AG10803 (cell line): Measurements from ENCODE around the gene NAE1.

Source experiments
- DNase-seq: peaks from one replicate; pipeline ENCODE4 v3.0.0; 2010; ENCODE audit warnings: low read depth
- H3K4me3 ChIP-seq: 2 replicates; pipeline ENCODE4 v1.5.1; 2011; ENCODE audit warnings: mild to moderate bottlenecking, low read length, control low read depth
- TF ChIP-seq, protein P1 (sequence below): conservative IDR thresholded peaks from 2 replicates; pipeline ENCODE4 v1.5.1; 2011; ENCODE audit warnings: mild to moderate bottlenecking, low read length, control low read depth, inconsistent platforms

NAE1 gene

DNA sequence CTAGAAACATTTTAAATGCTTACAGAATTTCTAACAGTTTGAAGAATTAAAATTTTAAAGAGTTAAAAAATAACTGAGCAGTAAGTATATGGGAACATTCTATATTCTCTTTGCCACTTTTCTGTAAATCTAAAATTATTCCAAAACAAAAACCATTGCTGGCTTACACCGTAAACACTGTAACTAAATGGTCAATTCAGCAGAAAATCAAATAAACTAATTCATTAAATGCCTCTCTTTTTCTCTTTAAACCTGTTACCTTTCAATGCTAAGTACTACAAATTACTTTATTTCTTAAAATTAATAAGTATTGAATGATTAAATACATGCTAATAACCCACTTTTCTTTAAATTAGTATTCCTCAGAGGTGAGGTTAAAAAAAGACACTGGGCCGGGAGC is 43.3 kb downstream of the NAE1 start:
- H3K4me3 ChIP-seq = no peak overlapping the region
- no peak for DNase-seq
- TF ChIP-seq, protein P1, sequence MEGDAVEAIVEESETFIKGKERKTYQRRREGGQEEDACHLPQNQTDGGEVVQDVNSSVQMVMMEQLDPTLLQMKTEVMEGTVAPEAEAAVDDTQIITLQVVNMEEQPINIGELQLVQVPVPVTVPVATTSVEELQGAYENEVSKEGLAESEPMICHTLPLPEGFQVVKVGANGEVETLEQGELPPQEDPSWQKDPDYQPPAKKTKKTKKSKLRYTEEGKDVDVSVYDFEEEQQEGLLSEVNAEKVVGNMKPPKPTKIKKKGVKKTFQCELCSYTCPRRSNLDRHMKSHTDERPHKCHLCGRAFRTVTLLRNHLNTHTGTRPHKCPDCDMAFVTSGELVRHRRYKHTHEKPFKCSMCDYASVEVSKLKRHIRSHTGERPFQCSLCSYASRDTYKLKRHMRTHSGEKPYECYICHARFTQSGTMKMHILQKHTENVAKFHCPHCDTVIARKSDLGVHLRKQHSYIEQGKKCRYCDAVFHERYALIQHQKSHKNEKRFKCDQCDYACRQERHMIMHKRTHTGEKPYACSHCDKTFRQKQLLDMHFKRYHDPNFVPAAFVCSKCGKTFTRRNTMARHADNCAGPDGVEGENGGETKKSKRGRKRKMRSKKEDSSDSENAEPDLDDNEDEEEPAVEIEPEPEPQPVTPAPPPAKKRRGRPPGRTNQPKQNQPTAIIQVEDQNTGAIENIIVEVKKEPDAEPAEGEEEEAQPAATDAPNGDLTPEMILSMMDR = no peak

DNA sequence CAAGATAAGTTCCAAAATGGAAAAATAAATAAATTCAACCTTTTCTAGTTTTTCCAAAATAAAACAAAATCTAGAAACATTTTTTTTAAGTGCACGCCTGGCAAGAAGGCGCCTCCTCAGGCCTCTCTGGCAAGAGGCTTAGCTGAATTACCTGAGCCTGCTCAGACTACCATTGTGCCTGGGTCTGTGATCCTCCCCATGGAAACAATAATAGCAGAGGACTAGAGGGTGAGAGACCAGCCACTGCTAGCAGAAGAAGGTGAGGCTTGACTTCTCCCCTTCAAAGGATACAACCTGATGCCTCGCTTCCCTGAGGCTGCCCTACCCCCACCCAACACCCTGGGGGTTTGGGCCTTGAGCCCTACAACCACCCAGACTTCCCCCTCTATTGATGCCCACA is 44.2 kb downstream of the NAE1 start:
- no peak for DNase-seq
- TF ChIP-seq, protein P1 = no peak
- no peak overlapping the region for H3K4me3 ChIP-seq

DNA sequence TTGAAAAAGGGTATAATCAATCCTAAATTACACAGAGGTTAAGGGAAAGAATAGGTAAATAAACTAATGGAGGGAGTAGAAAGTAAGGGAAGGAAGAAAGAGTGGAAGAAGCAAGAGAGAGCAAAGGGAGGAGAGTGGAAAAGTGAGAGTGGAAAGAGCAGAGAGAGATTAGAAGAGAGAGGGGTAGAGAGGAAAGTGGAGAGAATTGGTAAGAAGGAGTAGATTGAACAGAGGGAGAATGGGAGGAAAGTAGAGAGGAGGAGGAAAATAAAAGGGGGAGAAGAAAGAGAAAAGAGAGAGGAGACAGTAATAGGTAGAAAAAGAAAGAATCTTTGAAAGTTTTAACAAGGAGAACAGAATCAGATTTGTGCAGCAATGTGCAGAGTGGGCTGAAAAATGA is 54.3 kb downstream of the NAE1 start:
- no peak overlapping the region for H3K4me3 ChIP-seq
- TF ChIP-seq, protein P1 = no peak
- DNase-seq = no peak

DNA sequence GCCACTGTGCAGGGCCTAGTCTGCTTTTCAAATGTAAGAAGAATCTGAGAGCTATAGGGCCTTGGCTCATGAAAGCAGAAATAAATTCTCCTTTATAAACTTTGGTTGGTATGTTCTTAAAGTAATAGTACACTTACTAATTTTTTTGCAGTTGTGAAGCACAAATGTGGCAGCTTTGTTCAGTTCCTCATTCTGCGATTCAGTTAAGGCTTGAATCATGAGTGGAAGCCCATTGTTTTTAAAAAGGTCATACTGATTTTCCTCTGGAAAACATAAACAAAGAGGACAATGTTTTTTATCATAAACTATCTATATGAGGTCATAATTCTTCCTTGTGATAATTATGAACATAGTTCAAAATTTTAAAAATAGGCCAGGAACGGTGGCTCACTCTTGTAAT is 55.8 kb downstream of the NAE1 start:
- TF ChIP-seq, protein P1 = no peak
- no peak for DNase-seq
- H3K4me3 ChIP-seq = no peak overlapping the region

DNA sequence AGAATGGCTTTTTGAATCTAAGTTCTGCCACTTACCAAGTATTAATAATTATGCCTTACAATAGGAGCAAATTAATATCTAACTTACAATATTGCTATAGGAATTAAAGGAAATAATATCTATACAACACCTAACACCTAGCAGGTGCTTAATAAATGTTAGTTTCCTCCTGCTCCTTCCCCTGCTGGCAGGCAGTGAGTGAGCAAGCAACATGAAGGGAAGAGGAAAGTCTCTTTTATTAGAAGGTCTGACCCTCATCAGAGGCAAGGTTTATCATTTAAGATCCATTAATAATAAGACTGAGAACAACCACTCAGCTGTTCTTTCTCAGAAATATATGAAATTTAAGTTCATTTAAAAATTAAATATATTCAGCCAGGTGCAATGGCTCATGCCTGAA is 72.7 kb downstream of the NAE1 start:
- no peak for DNase-seq
- TF ChIP-seq, protein P1 = no peak
- no peak overlapping the region for H3K4me3 ChIP-seq

DNA sequence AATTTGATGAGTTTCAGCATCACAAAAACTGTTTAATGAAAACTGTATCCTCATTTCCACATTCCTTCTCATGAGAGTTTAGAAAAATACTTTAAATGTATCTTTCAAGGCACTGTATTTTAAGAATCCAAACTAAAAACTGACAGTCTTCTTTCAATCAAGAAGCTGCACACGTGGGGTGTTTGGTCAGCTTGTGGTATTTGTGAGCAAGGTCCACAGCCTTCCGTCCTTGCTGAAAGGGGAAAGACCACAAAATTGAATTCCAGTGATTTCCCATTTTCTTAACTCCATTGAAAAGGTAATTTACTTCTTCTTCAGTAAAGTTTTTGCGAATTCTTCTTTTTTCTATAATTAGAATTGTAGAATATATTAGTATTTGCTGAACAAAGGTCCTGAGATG is 76.0 kb downstream of the NAE1 start:
- no peak overlapping the region for H3K4me3 ChIP-seq
- no peak for DNase-seq
- TF ChIP-seq, protein P1 = no peak

DNA sequence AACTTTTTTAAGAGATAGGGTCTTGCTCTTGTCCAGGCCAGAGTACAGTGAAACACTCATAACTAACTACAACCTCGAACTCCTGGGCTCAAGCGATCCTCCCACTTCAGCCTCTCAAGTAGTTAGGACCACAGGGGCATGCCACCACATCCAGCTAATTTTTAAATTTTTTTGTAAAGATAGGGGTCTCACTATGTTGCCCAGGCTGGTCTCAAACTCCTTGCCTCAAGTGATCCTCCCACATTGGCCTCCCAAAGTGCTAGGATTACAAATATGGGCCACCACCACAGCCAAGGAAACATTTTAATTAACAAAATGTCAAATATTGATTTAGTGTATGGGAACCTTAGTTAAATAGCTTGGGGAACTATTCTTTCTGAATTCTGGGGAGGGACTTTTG is 76.6 kb downstream of the NAE1 start:
- no peak overlapping the region for H3K4me3 ChIP-seq
- TF ChIP-seq, protein P1 = no peak
- DNase-seq = no peak
